ENCODE data around the gene RERG. TPM values are rescaled to one million over a fixed set of nuclear protein-coding genes. Genes with fewer than 3 reads are reported as not detected.

Gene RERG
- total and polyA plus RNA-seq, 2 of the 4 experiments (the other 2 are of a cell fraction), result not detected

GRCh38 chr12:15220915-15221885 is at the start of gene RERG (continued):
- TF ChIP-seq CTCF (conservative IDR thresholded peaks at IDR 0.05; ENCODE audit: low read depth, low read length), result peak; percentile 90
- TF ChIP-seq RCOR1 (IDR thresholded peaks at IDR 0.05; ENCODE audit: insufficient replicate concordance, low read length), result no peak
- TF ChIP-seq CEBPB (IDR thresholded peaks at IDR 0.05; ENCODE audit: low read depth, low read length), result no peak
- no peak for TF ChIP-seq MXI1 (IDR thresholded peaks at IDR 0.05; ENCODE audit: borderline replicate concordance, low read depth, low read length)
- TF ChIP-seq FOS (IDR thresholded peaks at IDR 0.05; ENCODE audit: low read depth, low read length), result no peak

Measured in IMR-90 (cell line).